Psoas muscle (tissue), 8 donors: ENCODE results near the gene OR14I1. TPM values are rescaled to one million over a fixed set of nuclear protein-coding genes. Genes with fewer than 3 reads are reported as not detected.

Source experiments
- ATAC-seq, 4 donors: fragments of 200-7000 bp; cut with Tn5 transposase; one replicate each; pipeline ENCODE4 v1.9.1; 2020; ENCODE audit warnings: moderate library complexity in 3 of 4, mild to moderate bottlenecking in 2 of 4
- DNase-seq, 2 donors: peaks; one replicate each; pipeline ENCODE4 v3.0.0-alpha.2; 2020
- H3K27ac ChIP-seq: fragments of 200-600 bp; one replicate; pipeline ENCODE4 v1.8.0; 2022
- H3K27me3 ChIP-seq, 3 donors: fragments of 200-600 bp in 1 of 3; one replicate each; pipeline versions ENCODE4 v1.6.1 to v1.8.0; 2013 to 2022; ENCODE audit warnings: low read length in 2 of 3, mild to moderate bottlenecking in 2 of 3, moderate library complexity in 1 of 3; ENCODE audit not compliant: insufficient read depth in 3 of 3
- H3K36me3 ChIP-seq, 2 donors: fragments of 200-600 bp in 1 of 2; one replicate each; pipeline versions ENCODE4 v1.6.1 to v1.8.0; 2013 to 2022; ENCODE audit warnings: low read depth in 1 of 2, mild to moderate bottlenecking in 1 of 2, moderate library complexity in 1 of 2; ENCODE audit not compliant: insufficient read depth in 1 of 2
- H3K4me1 ChIP-seq: fragments of 200-600 bp; one replicate; pipeline ENCODE4 v1.8.0; 2022
- H3K4me3 ChIP-seq: fragments of 200-600 bp; one replicate; pipeline ENCODE4 v1.8.0; 2022; ENCODE audit warnings: mild to moderate bottlenecking
- H3K9me3 ChIP-seq: fragments of 200-600 bp; one replicate; pipeline ENCODE4 v1.8.0; 2022
- CTCF ChIP-seq: fragments of 200-600 bp; IDR thresholded peaks from one replicate; pipeline ENCODE4 v1.8.0; 2022; ENCODE audit warnings: antibody characterized with exemption
- WGBS, 3 donors: extraction: QIAGEN DNeasy Blood & Tissue Kit; methylation state at CpG; one replicate each; pipeline versions ENCODE4 v1.1.6 to v1.1.7; 2013; 5-methylcytosine and 5-hydroxymethylcytosine counted together
- intact Hi-C, 2 donors: fragments of 100-400 bp; cut with DNase I; formaldehyde crosslinking; loops; one replicate each; pipeline versions ENCODE4 v1.11.0 to v1.14.2; 2022
- polyA plus RNA-seq, 3 donors: library from polyadenylated mRNA; stranded (reverse); fragments of 200-250 nt; gene quantifications; one replicate each; pipeline ENCODE4 v1.2.3, GENCODE V29; 2013
- total RNA-seq, 4 donors: library from RNA; stranded (reverse); fragmentation: NEBNext Ultra II Directional in 2 of 4; extraction: Animal tissue kit (Norgen Biotek cat#: 25700) in 2 of 4; gene quantifications; one replicate each; pipeline versions ENCODE4 v1.2.1 to v1.2.4, GENCODE V29; 2021 to 2023
- donor health status: healthy with polysubstance abuse.
- donor health status: DM: no; HTN: no; CAD: no; lungs with moderate emphysema.
- donor health status: Bipolar disorder and iron deficiency.
- donor health status: healthy.
- donor health status: DM: yes; HTN: yes; CAD: no.
- donor health status: DM: no; HTN: no; CAD: no.
- donor health status: DM: no; HTN: no; CAD: no.
- donor health status: DM: yes; HTN: yes; CAD: no.

The OR14I1 gene
- total and polyA plus RNA-seq, 7 donors, result not detected

GRCh38 chr1:248703674-248704073, 1.1 kb upstream of the OR14I1 start:
- DNase-seq (no peak), ATAC-seq (no peak)
- Histone ChIP-seq H3K4me1 (no peaks in the 10 kb centered on the region), H3K36me3 (no peaks in the 10 kb centered on the region), H3K9me3 (no peaks in the 10 kb centered on the region), H3K4me3 (no peak overlapping the region), H3K27ac (no peak overlapping the region), H3K27me3 (peaks cover 0 to 2% (median 0%) of the 10 kb centered on the region in 3 donors)
- 51 to 80% (median 73%) methylated on average over 2 of the region's 2 CpGs for WGBS, 3 donors
- no peak for TF ChIP-seq CTCF
- intact Hi-C loops, result no loop called here

- TF ChIP-seq CTCF, result no peak
- WGBS, 3 donors, result 42 to 55% (median 43%) methylated on average over 1 of the region's 1 CpG
- no peaks in the 10 kb centered on the region for H3K4me1 ChIP-seq
Measured at GRCh38 chr1:248699099-248699498, 3.5 kb downstream of the OR14I1 start.

GRCh38 chr1:248697907-248698306, 4.7 kb downstream of the OR14I1 start:
- Histone ChIP-seq H3K4me1 (no peaks in the 10 kb centered on the region), H3K9me3 (no peaks in the 10 kb centered on the region), H3K36me3 (no peaks in the 10 kb centered on the region), H3K27ac (no peak overlapping the region), H3K4me3 (no peak overlapping the region), H3K27me3 (peaks cover 0 to 2% (median 0%) of the 10 kb centered on the region in 3 donors)
- WGBS, 3 donors, result 72 to 77% (median 75%) methylated on average over 6 of the region's 6 CpGs
- no peak for ATAC-seq
- no peak for TF ChIP-seq CTCF
- intact Hi-C loops, result loop anchor here in 1 of 2 donors (5.0 kb wide), 1 partner anchor 109 kb away; no protein-coding TSS in a partner anchor
- DNase-seq, result no peak

More at GRCh38 chr1:248699099-248699498, 3.5 kb downstream of the OR14I1 start:
- no peak for DNase-seq
- Histone ChIP-seq H3K27me3 (peaks cover 0 to 2% (median 0%) of the 10 kb centered on the region in 3 donors), H3K36me3 (no peaks in the 10 kb centered on the region), H3K27ac (no peak overlapping the region), H3K4me3 (no peak overlapping the region), H3K9me3 (no peaks in the 10 kb centered on the region)
- ATAC-seq, result no peak
- intact Hi-C loops, result loop anchor here in 1 of 2 donors (5.0 kb wide), 1 partner anchor 108 kb away; no protein-coding TSS in a partner anchor

DNA sequence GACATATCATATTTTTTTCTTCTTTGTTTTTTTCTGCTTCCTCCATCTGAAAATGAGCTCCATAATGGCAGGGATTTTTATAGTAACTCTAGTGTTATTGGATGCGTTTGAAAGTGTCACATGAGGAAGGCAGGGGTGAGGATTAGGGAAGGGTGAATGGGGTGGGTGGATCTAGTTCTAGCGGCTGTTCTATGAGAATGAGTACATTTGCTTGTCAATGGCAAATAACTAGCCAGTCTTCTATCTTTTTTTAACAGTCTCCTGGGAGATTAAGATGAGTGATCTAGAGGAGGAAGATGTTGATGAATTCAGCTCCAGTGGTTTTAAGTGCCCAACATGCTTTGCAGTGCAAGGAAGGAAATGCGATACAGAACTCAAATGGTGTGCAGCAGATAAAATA, 5.8 kb downstream of the OR14I1 start:
- Histone ChIP-seq H3K4me3 (no peak overlapping the region), H3K27ac (no peak overlapping the region), H3K36me3 (no peaks in the 10 kb centered on the region), H3K4me1 (no peaks in the 10 kb centered on the region), H3K27me3 (peaks cover 0 to 4% (median 0%) of the 10 kb centered on the region in 3 donors), H3K9me3 (no peaks in the 10 kb centered on the region)
- WGBS, 3 donors, result 81 to 82% (median 81%) methylated on average over 3 of the region's 3 CpGs
- no peak for DNase-seq
- no peak for ATAC-seq
- intact Hi-C loops, result loop anchor here in 1 of 2 donors (5.0 kb wide), 1 partner anchor 111 kb away; no protein-coding TSS in a partner anchor
- no peak for TF ChIP-seq CTCF

- Histone ChIP-seq H3K4me3 (no peak overlapping the region), H3K27ac (no peak overlapping the region), H3K4me1 (no peaks in the 10 kb centered on the region), H3K27me3 (peaks cover 0 to 4% (median 0%) of the 10 kb centered on the region in 3 donors), H3K9me3 (no peaks in the 10 kb centered on the region), H3K36me3 (no peaks in the 10 kb centered on the region)
- intact Hi-C loops, result loop anchor here in 1 of 2 donors (5.0 kb wide), 1 partner anchor 111 kb away; no protein-coding TSS in a partner anchor
- ATAC-seq (no peak), DNase-seq (no peak)
- TF ChIP-seq CTCF, result no peak
- WGBS, 3 donors, result 54 to 68% (median 61%) methylated on average over 3 of the region's 3 CpGs
Measured at GRCh38 chr1:248696261-248696660, 6.3 kb downstream of the OR14I1 start.
